CD14-positive monocyte (primary cell): ENCODE measurements around the gene CD300C. TPM values are rescaled to one million over a fixed set of nuclear protein-coding genes. Genes with fewer than 3 reads are reported as not detected.
A peak's percentile ranks its signal among the peaks of the same experiment; 100 is the strongest.

Experiments
- DNase-seq, 3 donors: peaks; one replicate each; pipeline ENCODE4 v3.0.0-alpha.2; 2011 to 2022
- H2AFZ ChIP-seq: 2 replicates; pipeline ENCODE4 v1.6.0; 2012; ENCODE audit warnings: mild to moderate bottlenecking, low read depth, low read length, inconsistent platforms; ENCODE audit not compliant: insufficient read depth, poor library complexity, severe bottlenecking
- H3K27ac ChIP-seq, 2 donors: 1 replicate in 1 of 2; 2 replicates in 1 of 2; pipeline ENCODE4 v1.5.1; 2012 to 2013; ENCODE audit warnings: low read length in 2 of 2, control low read depth in 1 of 2, inconsistent platforms in 1 of 2, low read depth in 1 of 2, mild to moderate bottlenecking in 1 of 2
- H3K27me3 ChIP-seq, 2 donors: one replicate each; pipeline versions ENCODE4 v1.6.0 to v1.6.1; 2011 to 2013; ENCODE audit warnings: low read length in 2 of 2; ENCODE audit not compliant: control insufficient read depth in 2 of 2, insufficient read depth in 2 of 2
- H3K36me3 ChIP-seq, 2 donors: replicated peaks in 1 of 2; 1 replicate in 1 of 2; 2 replicates in 1 of 2; pipeline versions ENCODE4 v1.5.1 to v1.6.1; 2012 to 2013; ENCODE audit warnings: low read length in 2 of 2, control low read depth in 1 of 2, inconsistent platforms in 1 of 2, mild to moderate bottlenecking in 1 of 2; ENCODE audit not compliant: insufficient read depth in 2 of 2, control insufficient read depth in 1 of 2
- H3K4me1 ChIP-seq, 2 donors: 1 replicate in 1 of 2; 2 replicates in 1 of 2; pipeline versions ENCODE4 v1.5.1 to v1.6.1; 2012 to 2013; ENCODE audit warnings: low read length in 2 of 2, control low read depth in 1 of 2, inconsistent platforms in 1 of 2, mild to moderate bottlenecking in 1 of 2, moderate library complexity in 1 of 2; ENCODE audit not compliant: insufficient read depth in 2 of 2, control insufficient read depth in 1 of 2
- H3K4me2 ChIP-seq: replicated peaks from 2 replicates; pipeline ENCODE3; 2012; ENCODE audit warnings: low read length, moderate library complexity, mild to moderate bottlenecking; ENCODE audit not compliant: poor library complexity, severe bottlenecking; ENCODE audit errors: extremely low read depth
- H3K4me3 ChIP-seq, 3 experiments: fragments of 200-600 bp in 1 of 3; sonication (generic) in 1 of 3; replicated peaks in 1 of 3; 1 replicate in 2 of 3; 2 replicates in 1 of 3; pipeline ENCODE4 v1.5.1; 2011 to 2013; ENCODE audit warnings: low read length in 3 of 3, mild to moderate bottlenecking in 3 of 3, control low read depth in 2 of 3, low read depth in 2 of 3, inconsistent platforms in 1 of 3, moderate library complexity in 1 of 3
- H3K79me2 ChIP-seq: 2 replicates; pipeline ENCODE4 v1.6.0; 2012; ENCODE audit warnings: mild to moderate bottlenecking, control low read depth, inconsistent platforms, low read length, moderate library complexity; ENCODE audit not compliant: insufficient read depth
- H3K9ac ChIP-seq: 2 replicates; pipeline ENCODE4 v1.6.0; 2017; ENCODE audit warnings: low read length, mild to moderate bottlenecking; ENCODE audit not compliant: insufficient read depth, poor library complexity, severe bottlenecking
- H3K9me3 ChIP-seq, 2 donors: replicated peaks in 1 of 2; 1 replicate in 1 of 2; 2 replicates in 1 of 2; pipeline versions ENCODE4 v1.5.1 to v1.6.1; 2012 to 2013; ENCODE audit warnings: low read length in 2 of 2, control low read depth in 1 of 2; ENCODE audit not compliant: control insufficient read depth in 1 of 2, insufficient read depth in 1 of 2
- H4K20me1 ChIP-seq: 2 replicates; pipeline ENCODE4 v1.6.0; 2012; ENCODE audit warnings: mild to moderate bottlenecking, low read length, control low read depth, moderate library complexity; ENCODE audit not compliant: insufficient read depth
- H3K27ac Mint-ChIP-seq, 7 donors: one replicate each; pipeline ENCODE4 v1.8.0; 2020; ENCODE audit warnings: mild to moderate bottlenecking in 7 of 7, mixed read lengths in 7 of 7, moderate library complexity in 6 of 7, inconsistent platforms in 2 of 7
- H3K27me3 Mint-ChIP-seq, 3 donors: one replicate each; pipeline ENCODE4 v1.8.0; 2021 to 2022; ENCODE audit warnings: low read depth in 3 of 3, mild to moderate bottlenecking in 3 of 3, mixed read lengths in 3 of 3, moderate library complexity in 3 of 3, inconsistent platforms in 1 of 3
- H3K36me3 Mint-ChIP-seq, 2 donors: one replicate each; pipeline ENCODE4 v1.8.0; 2020; ENCODE audit warnings: mixed read lengths in 2 of 2, inconsistent platforms in 1 of 2, mild to moderate bottlenecking in 1 of 2
- H3K4me1 Mint-ChIP-seq: one replicate; pipeline ENCODE4 v1.8.0; 2020; ENCODE audit warnings: mild to moderate bottlenecking, mixed read lengths
- H3K4me3 Mint-ChIP-seq, 2 donors: one replicate each; pipeline ENCODE4 v1.8.0; 2020; ENCODE audit warnings: mild to moderate bottlenecking in 2 of 2, mixed read lengths in 2 of 2, moderate library complexity in 1 of 2
- H3K9me3 Mint-ChIP-seq, 7 donors: one replicate each; pipeline ENCODE4 v1.8.0; 2020 to 2022; ENCODE audit warnings: mixed read lengths in 7 of 7, mild to moderate bottlenecking in 6 of 7, moderate library complexity in 6 of 7, inconsistent platforms in 2 of 7
- CTCF ChIP-seq: fragments of 200-600 bp; IDR thresholded peaks from one replicate; pipeline ENCODE4 v1.8.0; 2022; ENCODE audit warnings: antibody characterized with exemption, mild to moderate bottlenecking
- WGBS: methylation state at CpG from one replicate; pipeline ENCODE4 v1.1.5; 2013; ENCODE audit warnings: missing lambda C conversion rate; ENCODE audit not compliant: insufficient coverage; 5-methylcytosine and 5-hydroxymethylcytosine counted together
- intact Hi-C, 2 donors: fragments of 100-400 bp; cut with micrococcal nuclease; formaldehyde crosslinking; loops; one replicate each; pipeline versions ENCODE4 v1.15.0 to v1.15.1; 2023
- polyA plus RNA-seq, 3 donors: library from polyadenylated mRNA; depleted of rRNA in 1 of 3; unstranded in 2 of 3; stranded (reverse) in 1 of 3; fragments of 300-500 nt in 2 of 3; fragments of >200 nt in 1 of 3; fragmentation: Illumina TruSeq in 2 of 3; gene quantifications; 1 replicate in 2 of 3; 2 replicates in 1 of 3; pipeline ENCODE4 v1.2.3, GENCODE V29; 2012 to 2021

CD300C gene
- polyA plus RNA-seq, 3 donors: 68.3 to 141 (median 93.1) TPM

- H3K36me3 ChIP-seq: peaks cover 45 to 60% of the 10 kb centered on the region in 2 donors
- peak overlapping the region; percentile 61 to 83 for H3K4me3 Mint-ChIP-seq
- H4K20me1 ChIP-seq: no peaks in the 10 kb centered on the region
- H3K4me1 Mint-ChIP-seq: peaks cover 97% of the 10 kb centered on the region
- DNase-seq: peak in 1 of 3 donors; percentile 71
- peak overlapping the region; percentile 89 to 100 (median 99) for H3K27ac Mint-ChIP-seq
- peaks cover 8 to 16% of the 10 kb centered on the region in 2 donors for H3K9me3 ChIP-seq
- no peak overlapping the region for H2AFZ ChIP-seq
- WGBS: 53% methylated on average over 6 of the region's 11 CpGs
- no peak for TF ChIP-seq CTCF
- H3K9ac ChIP-seq: peak overlapping the region; percentile 38
- H3K27me3 ChIP-seq: no peaks in the 10 kb centered on the region
- H3K27me3 Mint-ChIP-seq: no peaks in the 10 kb centered on the region
- peak overlapping the region in 1 of 3 experiments; percentile 62 for H3K4me3 ChIP-seq
- H3K4me2 ChIP-seq: peak overlapping the region; percentile 71
- H3K9me3 Mint-ChIP-seq: peaks cover 5 to 14% (median 11%) of the 10 kb centered on the region in 7 donors
- peaks cover 64 to 81% of the 10 kb centered on the region in 2 donors for H3K36me3 Mint-ChIP-seq
- intact Hi-C loops: no loop called here
- peaks cover 84% of the 10 kb centered on the region for H3K79me2 ChIP-seq
- peak overlapping the region; percentile 72 to 98 for H3K27ac ChIP-seq
- H3K4me1 ChIP-seq: peaks cover 98 to 100% of the 10 kb centered on the region in 2 donors
Measured at GRCh38 chr17:74524653-74525464, 21.1 kb downstream of the CD300C start.

- Histone ChIP-seq H3K79me2 (peaks cover 75% of the 10 kb centered on the region), H3K27me3 (no peaks in the 10 kb centered on the region), H3K9me3 (peaks cover 8 to 16% of the 10 kb centered on the region in 2 donors), H3K4me3 (peak overlapping the region in 1 of 3 experiments; percentile 62), H3K9ac (no peak overlapping the region), H3K4me2 (no peak overlapping the region), H3K36me3 (peaks cover 45 to 60% of the 10 kb centered on the region in 2 donors), H4K20me1 (no peaks in the 10 kb centered on the region), H2AFZ (no peak overlapping the region), H3K4me1 (peaks cover 92 to 94% of the 10 kb centered on the region in 2 donors), H3K27ac (peak overlapping the region; percentile 38 to 98)
- 100% methylated on average over 1 of the region's 3 CpGs for WGBS
- peaks cover 7 to 19% (median 12%) of the 10 kb centered on the region in 7 donors for H3K9me3 Mint-ChIP-seq
- H3K27me3 Mint-ChIP-seq: no peaks in the 10 kb centered on the region
- H3K4me1 Mint-ChIP-seq: peaks cover 91% of the 10 kb centered on the region
- DNase-seq: no peak
- intact Hi-C loops: no loop called here
- H3K4me3 Mint-ChIP-seq: no peak overlapping the region
- peak overlapping the region; percentile 98 to 100 (median 100) for H3K27ac Mint-ChIP-seq
- H3K36me3 Mint-ChIP-seq: peaks cover 67 to 77% of the 10 kb centered on the region in 2 donors
- no peak for TF ChIP-seq CTCF
Measured at GRCh38 chr17:74523308-74523707, 22.6 kb downstream of the CD300C start.
